ENCODE data around the gene NUP62.

Gene NUP62

DNA sequence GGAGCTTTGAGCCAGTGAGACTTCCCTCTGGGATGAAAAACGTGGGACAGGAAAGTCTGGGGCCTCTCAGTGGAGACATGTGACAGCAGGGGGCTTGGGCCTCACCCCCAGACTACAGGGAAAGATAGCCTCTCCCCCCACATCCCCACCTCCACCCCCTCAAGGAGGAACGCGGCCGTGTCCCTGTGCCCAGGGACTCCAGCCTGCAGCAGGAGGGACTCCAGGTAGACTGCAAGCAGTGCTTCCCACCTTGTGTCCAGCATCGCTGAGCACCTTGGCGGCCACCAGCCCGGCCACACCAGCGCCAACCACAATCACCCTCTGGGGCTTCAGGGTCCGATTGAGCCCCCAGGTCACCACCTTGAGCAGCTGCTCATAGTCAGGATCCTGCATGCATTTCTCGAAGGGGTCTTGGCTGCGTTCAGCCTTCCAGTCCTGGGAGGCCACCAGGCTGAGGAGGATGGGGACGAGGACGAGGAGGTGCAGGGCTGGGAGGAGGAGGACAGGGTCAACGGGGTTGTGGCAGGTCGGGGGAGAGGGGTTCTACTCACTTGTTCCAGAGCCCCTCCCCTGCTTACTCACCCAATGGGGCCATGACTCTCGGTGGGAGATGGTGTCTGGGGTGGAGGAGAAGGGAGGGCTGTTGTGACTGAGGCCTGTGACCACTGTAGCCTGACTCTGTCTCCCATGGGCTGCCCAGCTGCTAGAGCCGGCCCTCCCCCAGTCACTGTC, 33.6 kb downstream of the NUP62 start:
- no peak for DNase-seq

DNA sequence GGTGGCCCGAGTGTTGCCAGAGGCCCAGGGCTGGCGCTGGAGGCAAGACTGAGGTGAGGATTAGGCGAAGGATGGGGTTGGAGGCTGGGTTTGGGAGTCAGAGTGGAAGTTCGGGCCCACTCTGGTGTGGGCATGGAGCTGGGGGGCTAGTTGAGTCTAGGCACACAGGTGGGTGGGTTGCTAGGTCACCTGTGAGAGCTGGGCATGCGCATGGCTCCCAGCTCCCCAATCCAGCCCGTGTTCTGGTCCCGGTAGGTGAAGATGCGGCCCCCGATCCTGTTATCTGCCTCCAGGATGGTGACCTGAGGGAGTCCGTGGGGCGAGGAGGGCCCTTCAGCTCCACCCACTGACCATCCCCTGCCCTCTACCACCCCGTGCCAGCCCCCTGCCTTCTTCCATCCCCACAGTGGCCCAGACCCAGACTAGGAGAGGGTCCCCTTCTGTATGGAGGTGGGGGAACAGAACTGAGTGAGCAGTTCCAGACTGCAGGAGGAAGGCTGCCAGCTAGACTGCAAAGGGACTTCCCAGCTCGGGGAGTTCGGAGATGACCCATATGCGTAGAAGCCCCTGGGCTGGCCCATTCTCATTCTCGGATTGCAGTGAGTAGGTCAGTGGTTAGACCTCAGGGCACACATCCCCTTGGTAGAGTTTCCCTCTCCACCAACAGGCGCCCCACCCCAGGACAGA, 34.3 kb downstream of the NUP62 start:
- DNase-seq = peak; percentile 81

DNA sequence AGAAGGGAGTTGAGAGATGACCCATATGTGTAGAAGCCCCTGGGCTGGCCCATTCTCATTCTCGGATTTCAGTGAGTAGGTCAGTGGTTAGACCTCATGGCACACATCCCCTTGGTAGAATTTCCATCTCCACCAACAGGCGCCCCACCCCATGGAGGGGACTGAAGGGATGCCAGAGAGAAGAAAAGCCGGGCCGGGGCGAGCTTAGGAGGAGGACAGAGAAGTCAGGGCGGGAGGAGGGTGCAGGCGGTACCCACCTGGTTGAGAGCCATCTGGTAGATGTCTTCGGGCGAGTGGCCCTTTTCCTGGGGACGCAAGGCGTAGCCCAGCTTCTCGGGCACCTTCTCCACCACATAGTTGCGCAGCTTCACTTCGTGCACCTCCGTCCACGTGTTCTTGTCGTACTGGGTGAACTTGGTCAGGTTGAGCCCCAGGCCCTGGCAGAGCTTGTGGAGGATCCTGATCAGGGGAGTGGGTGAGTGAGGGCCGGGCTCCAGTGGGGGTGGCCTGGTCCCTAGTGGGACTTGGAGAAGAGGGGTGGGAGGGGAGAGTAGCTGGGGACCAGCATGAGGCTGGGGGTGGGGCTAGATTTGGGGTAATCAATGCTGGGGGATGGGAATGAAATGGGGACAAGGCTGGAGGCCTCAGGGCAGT, 35.2 kb downstream of the NUP62 start:
- no peak for DNase-seq

DNA sequence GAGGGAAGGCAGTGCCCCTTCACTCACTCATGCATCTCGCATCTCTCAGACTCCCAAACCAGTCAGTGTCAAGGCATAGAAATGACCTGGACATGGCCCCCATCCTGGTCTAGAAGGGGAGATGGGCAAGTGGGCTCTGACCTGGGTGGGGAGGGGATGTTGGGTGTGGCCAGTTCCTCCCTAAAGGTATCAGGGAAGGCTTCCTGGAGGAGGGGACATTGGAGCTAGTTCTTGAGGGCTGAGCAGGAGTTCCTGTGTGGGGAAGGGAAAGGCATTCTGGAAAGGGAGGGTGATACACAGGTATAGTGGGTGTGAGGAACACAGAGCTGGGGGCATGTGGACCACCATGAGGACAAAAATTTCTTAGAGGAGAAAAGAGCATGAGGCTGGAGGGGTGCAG, 36.6 kb downstream of the NUP62 start:
- no peak for DNase-seq

DNA sequence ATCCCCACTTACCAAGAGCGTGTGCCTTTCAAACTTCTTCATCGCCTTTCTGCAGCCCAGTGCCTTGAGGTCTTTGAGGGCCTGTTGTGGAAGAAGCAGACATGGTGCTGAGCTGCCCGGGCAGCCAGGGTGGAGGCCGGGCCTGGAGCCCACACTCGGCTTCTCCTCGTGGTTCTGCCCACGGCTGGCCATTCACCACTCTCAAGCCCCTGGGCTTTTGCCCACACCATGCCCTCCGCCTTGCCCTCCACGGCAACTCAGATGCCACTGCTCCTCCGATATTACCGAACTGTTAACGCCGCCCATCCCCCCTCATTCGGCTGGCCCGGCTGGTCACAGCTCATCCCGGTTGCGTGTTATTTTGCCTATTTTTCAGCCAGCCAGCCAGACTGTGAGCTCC, 37.9 kb downstream of the NUP62 start:
- no peak for DNase-seq

DNA sequence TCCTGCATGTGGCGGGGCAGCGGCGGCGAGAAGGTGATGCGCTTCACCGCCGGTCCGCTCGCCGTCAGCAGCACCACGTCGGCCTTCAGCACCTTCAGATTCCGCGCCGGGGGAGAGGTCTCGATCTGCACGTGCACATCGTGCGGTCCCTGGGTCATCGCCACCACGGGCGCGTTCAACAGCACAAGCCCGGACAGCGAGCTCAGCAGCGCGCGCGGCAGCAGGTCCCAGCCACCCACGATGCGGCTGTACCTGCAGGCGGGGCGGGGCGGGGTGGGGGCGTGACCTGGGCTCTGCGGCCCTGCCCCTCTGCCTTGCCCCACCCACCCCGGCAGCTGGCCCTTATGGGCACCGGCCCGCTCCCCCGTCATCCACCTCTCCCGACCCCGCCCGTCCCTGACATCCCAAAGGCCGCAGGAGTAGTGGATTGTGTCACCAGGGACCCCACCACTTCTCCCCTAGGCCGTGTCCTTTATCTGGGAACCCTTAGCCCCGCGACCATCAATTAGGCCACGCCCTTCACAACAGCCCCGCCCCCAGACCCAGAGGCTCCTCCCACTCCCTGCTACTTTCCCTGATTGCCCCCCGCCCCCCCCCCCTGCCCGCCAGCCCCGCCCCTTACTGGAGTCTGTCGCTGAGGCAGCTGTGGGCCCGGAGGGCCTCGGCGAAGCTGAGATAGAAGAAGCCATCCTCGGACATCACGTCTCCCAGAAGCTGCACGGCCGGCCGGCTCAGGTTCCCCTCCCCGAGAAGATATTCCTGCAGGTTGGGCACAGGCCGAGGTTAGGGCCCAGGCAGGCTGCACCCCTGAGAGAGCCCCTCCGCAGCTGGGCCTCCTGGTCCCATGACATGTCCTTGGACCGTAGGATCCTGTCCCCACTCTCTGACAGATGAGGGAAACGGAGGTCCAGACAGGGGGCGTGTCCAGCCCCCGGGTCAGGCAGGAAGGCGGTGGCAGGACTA, 38.7 kb downstream of the NUP62 start:
- DNase-seq = no peak

DNA sequence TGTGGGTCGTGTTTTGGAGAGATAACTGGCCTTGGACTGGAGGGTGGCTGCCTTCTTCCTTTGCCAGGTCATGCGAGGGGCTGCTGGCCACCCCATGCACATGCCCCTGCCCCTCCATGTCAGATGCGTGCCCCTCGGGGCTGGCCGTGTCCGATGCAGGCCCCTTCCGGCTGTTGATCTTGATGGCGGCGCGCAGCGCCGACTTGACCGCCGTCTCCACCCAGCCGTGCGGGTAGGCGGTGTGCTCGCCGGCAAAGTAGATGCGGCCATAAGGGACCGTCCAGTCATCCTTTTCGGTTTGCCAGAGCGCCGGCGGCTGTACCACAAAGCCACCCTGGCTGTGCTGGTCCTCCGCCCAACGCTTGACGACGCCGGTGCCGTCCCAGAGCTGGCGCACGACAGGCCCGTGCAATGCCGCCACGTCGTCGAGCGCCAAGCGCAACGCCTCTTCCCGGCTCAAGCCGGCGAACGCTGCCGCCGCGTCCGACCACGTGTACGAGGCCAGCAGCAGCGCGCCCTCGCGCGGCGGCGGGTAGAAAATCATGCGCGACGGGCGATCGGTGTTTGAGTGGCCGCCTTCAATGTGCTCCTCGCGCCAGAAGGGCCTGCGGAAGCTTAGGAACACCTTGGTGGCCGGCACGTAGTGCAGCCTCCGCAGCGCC, 39.5 kb downstream of the NUP62 start:
- DNase-seq = peak; percentile 76

DNA sequence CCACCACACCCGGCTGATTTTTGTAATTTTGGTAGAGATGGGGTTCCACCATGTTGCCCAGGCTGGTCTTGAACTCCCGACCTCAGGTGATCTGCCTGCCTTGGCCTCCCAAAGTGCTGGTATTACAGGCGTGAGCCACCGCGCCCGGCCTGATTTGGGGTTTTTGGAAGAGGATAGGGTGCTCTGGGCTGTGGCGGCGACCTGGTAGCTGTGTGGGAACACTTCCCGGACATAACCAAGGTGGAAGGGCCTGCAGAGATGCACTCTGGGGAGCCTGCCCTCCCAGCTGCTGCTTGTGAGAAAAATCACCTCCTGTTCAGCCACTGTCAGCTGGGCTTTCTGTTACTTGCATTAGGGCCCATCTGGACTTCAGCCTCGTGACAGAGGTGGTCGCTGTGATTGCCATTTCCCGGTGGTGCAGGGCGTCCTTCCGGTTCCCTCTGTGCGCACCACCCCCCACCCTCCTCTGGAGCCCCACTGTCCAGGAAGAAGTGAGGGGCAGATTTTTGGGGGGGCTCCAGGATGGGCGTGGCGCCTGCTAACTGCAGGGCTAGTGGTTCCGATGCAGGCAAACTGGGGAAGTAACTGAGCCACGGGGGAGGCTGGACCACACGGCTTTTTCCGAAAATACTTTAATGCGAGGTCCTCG, 40.1 kb downstream of the NUP62 start:
- DNase-seq = no peak

DNA sequence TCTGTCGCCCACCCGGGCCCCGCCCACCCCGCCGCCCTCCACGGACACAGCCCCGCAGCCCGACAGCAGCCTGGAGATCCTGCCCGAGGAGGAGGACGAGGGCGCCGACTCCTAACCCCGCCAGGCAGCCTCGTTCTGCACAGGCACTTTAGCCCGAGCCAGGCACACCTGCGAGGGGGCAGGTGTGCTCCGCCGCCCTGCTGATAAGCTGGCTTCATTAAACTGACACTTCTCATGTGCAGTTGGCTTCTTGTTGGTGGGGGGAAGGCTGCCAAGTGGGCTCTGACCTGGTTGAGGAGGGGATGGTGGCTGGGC, 40.8 kb downstream of the NUP62 start:
- DNase-seq = no peak

DNA sequence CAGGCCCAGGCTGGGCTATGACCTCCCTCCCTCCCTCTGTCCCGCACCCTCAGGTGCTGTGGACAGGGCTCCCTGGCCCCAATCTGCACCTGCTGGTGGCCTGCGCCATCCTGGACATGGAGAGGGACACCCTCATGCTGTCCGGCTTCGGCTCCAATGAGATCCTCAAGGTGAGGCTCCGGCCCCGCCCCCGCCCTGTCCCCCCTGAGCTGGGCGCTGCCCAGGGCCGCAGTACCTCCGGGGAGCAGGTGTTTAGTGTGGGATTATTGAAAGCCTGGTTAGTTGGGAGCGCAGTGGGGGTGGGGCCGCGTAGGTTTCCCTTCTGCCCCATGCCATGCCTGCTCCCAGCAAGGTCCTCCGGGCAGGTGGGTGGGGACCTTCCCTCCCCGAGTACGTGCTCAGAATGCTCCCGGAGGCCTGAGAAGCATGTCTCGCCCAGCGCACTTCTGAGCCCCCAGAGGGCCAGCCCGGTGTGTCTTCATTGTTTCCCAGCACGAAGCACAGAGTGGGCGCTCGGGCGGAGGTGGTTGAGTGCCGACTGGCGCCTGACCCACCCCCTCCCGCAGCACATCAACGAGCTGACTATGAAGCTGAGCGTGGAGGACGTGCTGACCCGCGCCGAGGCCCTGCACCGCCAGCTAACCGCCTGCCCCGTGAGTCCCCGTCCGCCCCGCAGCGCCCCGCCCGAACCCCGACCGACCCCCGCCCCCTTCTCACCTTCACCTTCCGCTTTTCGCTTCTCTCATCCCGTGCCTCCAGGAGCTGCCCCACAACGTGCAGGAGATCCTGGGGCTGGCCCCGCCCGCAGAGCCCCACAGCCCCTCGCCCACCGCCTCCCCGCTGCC, 41.4 kb downstream of the NUP62 start:
- no peak for DNase-seq

DNA sequence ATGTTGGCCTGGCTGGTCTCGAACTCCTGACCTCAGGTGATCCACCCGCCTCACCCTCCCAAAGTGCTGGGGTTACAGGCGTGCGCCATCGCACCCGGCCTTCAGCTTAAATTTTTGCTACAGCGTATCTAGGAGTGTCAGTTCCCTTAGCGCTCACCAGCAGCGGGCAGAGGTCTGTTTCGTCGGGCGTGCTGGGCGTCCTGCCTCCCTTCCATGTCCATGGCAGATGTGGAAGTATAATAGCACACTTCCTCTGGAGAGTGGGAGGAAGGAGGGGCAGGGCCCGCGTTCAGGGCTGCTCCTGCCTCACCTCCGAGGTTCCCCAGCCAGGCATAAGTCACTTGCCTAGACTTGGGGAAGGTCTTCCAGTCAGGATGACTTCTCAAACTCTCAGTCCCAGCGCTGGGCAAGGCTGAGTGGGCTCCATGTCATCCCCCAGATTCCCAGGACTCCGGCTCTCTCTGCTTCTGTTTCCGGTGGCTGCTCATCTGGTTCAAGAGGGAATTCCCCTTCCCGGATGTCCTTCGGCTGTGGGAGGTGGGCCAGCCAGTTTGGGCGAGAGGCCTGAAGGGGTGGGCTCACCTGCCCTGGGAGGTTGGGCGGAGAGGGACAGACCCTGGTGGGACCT, 42.2 kb downstream of the NUP62 start:
- DNase-seq = no peak

DNA sequence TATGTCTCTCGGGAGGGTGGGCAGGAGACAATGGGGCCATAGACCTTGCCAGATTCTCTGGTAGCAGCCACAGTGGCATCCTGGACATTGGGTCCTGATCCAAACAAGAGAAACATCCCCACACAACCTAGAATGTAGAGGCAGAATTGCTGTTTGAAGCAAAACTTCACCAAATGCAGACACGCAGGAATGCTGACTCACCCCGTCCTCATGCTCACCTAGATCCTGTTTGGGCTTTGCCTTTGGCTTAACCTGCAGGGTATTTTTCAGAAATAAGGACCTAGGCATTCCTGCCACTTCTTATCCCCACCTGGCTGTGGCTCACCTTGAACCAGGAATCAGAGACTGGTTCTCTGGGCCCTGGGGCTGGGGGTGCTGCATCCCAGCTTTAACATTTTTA, 44.5 kb downstream of the NUP62 start:
- DNase-seq = no peak

DNA sequence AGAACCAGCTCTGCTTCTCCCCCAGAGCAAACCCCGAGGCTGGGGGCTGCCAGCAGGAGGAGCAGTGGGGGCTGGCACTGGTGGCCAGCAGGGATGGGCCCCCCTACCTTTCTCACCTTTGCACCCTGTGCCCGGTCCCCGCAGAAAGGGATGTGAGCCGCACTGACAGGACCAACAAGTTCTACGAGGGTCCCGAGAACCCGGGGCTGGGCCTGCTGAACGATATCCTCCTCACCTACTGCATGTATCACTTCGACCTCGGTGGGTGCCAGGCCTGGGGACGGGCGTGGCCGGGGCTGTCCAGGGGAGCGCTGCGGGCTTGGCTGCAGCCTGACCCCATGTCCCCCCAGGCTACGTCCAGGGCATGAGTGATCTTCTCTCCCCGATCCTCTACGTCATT, 45.2 kb downstream of the NUP62 start:
- no peak for DNase-seq

DNA sequence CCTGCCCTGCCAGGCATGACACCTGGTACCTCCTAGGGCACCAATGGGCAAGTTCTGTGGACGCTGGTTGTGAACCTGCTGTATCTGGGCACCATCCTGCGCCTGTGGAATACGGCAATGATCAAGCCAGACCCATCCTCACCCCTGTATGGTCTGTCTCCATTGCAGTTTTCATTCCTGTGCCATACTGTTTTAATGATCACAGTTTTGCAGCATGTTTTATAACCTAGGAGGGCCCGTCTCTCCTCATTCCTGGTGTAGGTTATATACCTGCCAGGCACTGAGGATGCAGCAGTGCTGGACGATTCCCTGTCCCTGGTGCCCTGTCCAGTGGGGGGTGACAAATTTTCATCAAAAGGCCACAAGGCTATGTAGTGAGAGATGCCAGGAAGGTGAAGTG, 46.2 kb downstream of the NUP62 start:
- DNase-seq = no peak

DNA sequence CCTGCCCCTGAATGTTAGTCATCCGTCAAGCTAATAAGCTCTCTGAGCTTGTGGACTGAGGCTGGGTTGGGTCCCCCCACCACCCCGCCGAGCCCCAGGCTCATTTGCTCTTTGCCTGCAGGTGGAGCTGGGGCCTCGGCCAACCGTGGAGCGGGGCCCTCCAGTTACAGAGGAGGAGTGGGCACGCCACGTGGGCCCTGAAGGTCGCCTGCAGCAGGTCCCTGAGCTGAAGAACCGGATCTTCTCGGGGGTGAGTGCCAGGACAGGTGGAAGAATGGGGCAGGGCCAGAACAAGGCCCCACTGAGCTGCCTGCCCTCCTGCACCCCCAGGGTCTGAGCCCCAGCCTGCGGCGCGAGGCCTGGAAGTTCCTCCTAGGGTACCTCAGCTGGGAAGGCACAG, 46.7 kb downstream of the NUP62 start:
- no peak for DNase-seq

DNA sequence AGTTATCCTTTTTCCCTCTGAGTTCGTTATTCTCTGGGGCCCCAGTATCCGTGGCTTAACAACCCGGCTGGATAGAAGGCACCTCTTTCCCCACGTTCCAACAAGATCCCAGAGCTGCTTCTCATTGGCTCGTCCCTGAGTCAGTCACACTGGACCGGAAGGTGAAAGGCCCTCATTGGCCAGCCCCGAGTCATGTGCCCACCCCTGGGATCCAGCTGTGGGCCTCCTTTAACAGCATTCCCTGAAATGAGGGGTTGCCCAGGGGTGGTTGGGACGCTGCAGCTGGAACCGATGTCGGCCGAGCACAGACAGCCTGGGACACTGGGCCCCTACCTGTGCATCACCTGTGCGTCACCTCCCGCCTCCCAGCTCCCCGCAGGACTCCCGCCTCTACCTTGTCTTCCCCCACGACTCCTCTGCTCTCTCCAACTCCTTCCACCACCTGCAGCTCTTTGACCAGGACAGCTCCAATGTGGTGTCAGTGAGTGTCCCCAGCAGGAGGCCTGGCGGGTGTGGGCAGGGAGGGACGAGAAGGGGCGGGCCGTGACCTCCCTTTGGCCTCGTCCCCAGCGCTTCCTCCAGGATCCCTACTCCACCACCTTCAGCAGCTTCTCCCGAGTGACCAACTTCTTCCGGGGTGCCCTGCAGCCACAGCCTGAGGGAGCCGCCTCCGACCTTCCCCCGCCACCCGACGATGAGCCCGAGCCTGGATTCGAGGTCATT, 47.5 kb downstream of the NUP62 start:
- no peak for DNase-seq

DNA sequence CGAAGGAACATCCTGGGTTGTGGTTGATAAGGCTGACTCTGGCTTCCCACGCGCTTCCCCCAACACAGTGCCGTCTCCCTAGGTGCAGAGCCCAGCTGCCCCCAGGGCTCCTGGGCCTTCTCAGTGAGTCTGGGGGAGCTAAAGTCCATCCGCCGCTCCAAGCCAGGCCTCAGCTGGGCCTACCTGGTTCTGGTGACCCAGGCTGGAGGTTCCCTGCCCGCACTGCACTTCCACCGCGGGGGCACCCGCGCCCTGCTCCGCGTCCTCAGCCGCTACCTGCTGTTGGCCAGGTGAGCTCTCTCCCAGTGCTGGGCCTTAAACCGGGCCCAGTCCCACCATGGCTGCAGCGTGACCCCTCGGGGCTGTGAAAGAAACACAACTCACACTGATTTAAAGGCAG, 48.1 kb downstream of the NUP62 start:
- DNase-seq = no peak

DNA sequence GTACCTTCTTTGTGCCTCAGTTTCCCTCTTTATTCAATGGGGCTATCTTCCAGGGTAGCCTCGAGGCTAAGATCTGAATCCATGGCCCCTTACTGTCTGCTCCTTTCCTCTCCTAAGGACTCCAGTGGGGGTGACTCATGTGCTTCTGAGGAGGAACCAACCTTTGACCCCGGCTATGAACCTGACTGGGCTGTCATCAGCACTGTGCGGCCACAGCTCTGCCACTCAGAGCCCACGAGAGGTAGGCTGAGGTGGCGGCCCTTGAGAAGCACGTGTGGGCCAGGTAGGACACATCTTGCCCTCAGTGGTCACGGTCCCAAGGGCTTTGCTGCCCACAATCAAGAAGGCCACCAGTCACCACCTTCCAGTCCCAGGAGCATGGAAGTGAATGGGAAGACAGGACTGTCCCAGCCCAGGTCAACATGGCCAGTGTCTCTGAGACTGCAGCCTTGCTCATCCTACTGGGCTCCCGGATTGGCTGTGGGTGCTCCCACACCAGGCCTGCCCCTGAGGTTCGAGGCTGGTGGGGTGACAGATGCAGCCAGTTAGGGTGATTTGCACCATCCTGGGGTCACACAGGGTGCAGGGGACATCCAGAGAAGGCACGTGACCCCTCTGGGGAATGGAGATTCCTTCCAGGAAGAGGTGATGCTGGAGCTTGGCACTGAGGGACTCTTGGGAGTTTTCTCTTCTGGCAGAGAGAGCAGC, 49.0 kb downstream of the NUP62 start:
- DNase-seq = no peak

DNA sequence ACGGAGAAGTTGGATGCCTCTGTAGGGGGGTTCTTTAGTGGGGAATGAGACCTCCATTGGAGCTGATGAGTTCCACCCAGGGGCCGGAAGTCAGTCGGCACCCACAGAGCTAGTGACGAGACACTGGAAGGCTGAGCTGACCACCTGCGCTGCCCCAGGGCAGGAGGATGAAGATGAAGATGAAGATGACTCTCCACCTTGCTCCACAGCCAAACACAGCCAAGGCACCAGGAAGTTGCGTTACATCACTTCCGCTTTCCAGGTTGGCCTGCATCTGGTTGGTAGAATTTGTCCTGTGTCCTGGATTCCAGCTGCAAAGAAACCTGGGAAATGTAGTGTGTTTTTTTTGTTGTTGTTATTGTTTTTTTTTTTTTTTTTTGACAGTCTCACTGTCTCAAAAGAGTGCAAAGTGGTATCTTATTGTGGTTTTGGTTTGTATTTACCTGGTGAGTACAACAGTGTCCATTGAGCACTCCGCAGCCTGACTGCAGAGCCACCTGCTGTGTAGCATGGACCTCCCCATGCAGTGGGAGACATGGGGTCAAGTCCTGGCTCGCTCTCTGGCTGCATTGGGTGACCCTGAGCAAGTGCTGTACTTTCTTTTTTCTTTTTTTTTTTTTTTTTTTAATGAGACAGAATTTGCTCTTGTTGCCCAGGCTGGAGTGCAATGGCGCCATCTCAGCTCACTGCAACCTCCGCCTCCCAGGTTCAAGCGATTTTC, 49.9 kb downstream of the NUP62 start:
- DNase-seq = peak; percentile 65

All from inflammatory macrophage treated with lipopolysaccharide for 4 hours (primary cell).